ENCODE results near the gene EHD1. TPM values are rescaled to one million over a fixed set of nuclear protein-coding genes. Genes with fewer than 3 reads are reported as not detected.

EHD1 gene
- total RNA-seq, 4 donors from 2014 or later: 35.2 to 93.9 (median 42.6) TPM

- no peak for TF ChIP-seq POLR2A (IDR thresholded peaks at IDR 0.05)
- no peak for TF ChIP-seq EP300 (IDR thresholded peaks at IDR 0.05)
- TF ChIP-seq CTCF (IDR thresholded peaks at IDR 0.05): no peak
- peak overlapping the region; percentile 44 to 98 (median 91) for H3K27ac ChIP-seq
- no peaks in the 10 kb centered on the region for H3K9me3 ChIP-seq
- peaks cover 3 to 80% (median 62%) of the 10 kb centered on the region in 4 donors for H3K4me1 ChIP-seq
- H3K27me3 ChIP-seq: no peaks in the 10 kb centered on the region
- H3K36me3 ChIP-seq: peaks cover 0 to 6% (median 0%) of the 10 kb centered on the region in 3 donors
- WGBS, 2 donors: 2% methylated on average over 16 of the region's 21 CpGs; no CpG with 5 or more reads in 1 of the 2 donors
- peak overlapping the region; percentile 67 to 99 (median 80) for H3K4me3 ChIP-seq
- DNase-seq (ENCODE audit: low spot score in 2 of 2): no peak
Observed at GRCh38 chr11:64878223-64878493, 263 bp downstream of the EHD1 start.

- 0 to 1% methylated on average over 21 to 41 of the region's 41 CpGs for WGBS, 2 donors
- TF ChIP-seq CTCF (IDR thresholded peaks at IDR 0.05) (no peak), POLR2A (IDR thresholded peaks at IDR 0.05) (no peak), EP300 (IDR thresholded peaks at IDR 0.05) (no peak)
- Histone ChIP-seq H3K27ac (peak overlapping the region; percentile 44 to 98 (median 91)), H3K4me3 (peak overlapping the region; percentile 67 to 99 (median 80)), H3K27me3 (no peaks in the 10 kb centered on the region), H3K4me1 (peaks cover 3 to 85% (median 65%) of the 10 kb centered on the region in 4 donors), H3K36me3 (peaks cover 0 to 12% (median 0%) of the 10 kb centered on the region in 3 donors), H3K9me3 (no peaks in the 10 kb centered on the region)
- no peak for DNase-seq (ENCODE audit: low spot score in 2 of 2)
Observed at GRCh38 chr11:64877390-64878222, 815 bp downstream of the EHD1 start.

- WGBS, 2 donors: 14 to 16% methylated on average over 14 of the region's 14 CpGs
- Histone ChIP-seq H3K9me3 (no peaks in the 10 kb centered on the region), H3K27ac (peak overlapping the region; percentile 38 to 98 (median 91)), H3K4me1 (peaks cover 3 to 86% (median 68%) of the 10 kb centered on the region in 4 donors), H3K36me3 (peaks cover 0 to 18% (median 0%) of the 10 kb centered on the region in 3 donors), H3K27me3 (no peaks in the 10 kb centered on the region), H3K4me3 (peak overlapping the region; percentile 67 to 99 (median 80))
- DNase-seq (ENCODE audit: low spot score in 2 of 2): no peak
- TF ChIP-seq CTCF (IDR thresholded peaks at IDR 0.05): no peak
- peak in 1 of 2 donors; percentile 7 for TF ChIP-seq EP300 (IDR thresholded peaks at IDR 0.05)
Observed at GRCh38 chr11:64876835-64877341, 1.5 kb downstream of the EHD1 start.

GRCh38 chr11:64876229-64876750 is 2.1 kb downstream of the EHD1 start:
- no peaks in the 10 kb centered on the region for H3K27me3 ChIP-seq
- peak overlapping the region; percentile 38 to 98 (median 91) for H3K27ac ChIP-seq
- peaks cover 0 to 24% (median 0%) of the 10 kb centered on the region in 3 donors for H3K36me3 ChIP-seq
- H3K4me3 ChIP-seq: peak overlapping the region; percentile 67 to 99 (median 80)
- WGBS, 2 donors: 21 to 37% methylated on average over 11 of the region's 11 CpGs
- TF ChIP-seq CTCF (IDR thresholded peaks at IDR 0.05) (no peak), POLR2A (IDR thresholded peaks at IDR 0.05) (no peak), EP300 (IDR thresholded peaks at IDR 0.05) (no peak)
- no peak for DNase-seq (ENCODE audit: low spot score in 2 of 2)
- peaks cover 3 to 86% (median 70%) of the 10 kb centered on the region in 4 donors for H3K4me1 ChIP-seq
- H3K9me3 ChIP-seq: no peaks in the 10 kb centered on the region
